Activated naive CD8-positive, alpha-beta T cell (primary cell): ENCODE measurements around the gene TAF6.
"Not testable (repeated sequence)": the region's sequence is repeated elsewhere in the genome, so short reads cannot be mapped to it uniquely, and the experiment has no call there.

Source experiments
- H3K27ac Mint-ChIP-seq: one replicate; pipeline ENCODE4 v1.8.0; 2021; ENCODE audit warnings: mixed read lengths
- H3K27me3 Mint-ChIP-seq: one replicate; pipeline ENCODE4 v1.8.0; 2021; ENCODE audit warnings: mixed read lengths
- H3K36me3 Mint-ChIP-seq: one replicate; pipeline ENCODE4 v1.8.0; 2021; ENCODE audit warnings: mixed read lengths
- H3K4me1 Mint-ChIP-seq: one replicate; pipeline ENCODE4 v1.8.0; 2021; ENCODE audit warnings: low read depth, mixed read lengths
- H3K4me3 Mint-ChIP-seq: one replicate; pipeline ENCODE4 v1.8.0; 2021; ENCODE audit warnings: mild to moderate bottlenecking, mixed read lengths
- H3K9me3 Mint-ChIP-seq: one replicate; pipeline ENCODE4 v1.8.0; 2021; ENCODE audit warnings: low read depth, mixed read lengths

TAF6 gene

DNA sequence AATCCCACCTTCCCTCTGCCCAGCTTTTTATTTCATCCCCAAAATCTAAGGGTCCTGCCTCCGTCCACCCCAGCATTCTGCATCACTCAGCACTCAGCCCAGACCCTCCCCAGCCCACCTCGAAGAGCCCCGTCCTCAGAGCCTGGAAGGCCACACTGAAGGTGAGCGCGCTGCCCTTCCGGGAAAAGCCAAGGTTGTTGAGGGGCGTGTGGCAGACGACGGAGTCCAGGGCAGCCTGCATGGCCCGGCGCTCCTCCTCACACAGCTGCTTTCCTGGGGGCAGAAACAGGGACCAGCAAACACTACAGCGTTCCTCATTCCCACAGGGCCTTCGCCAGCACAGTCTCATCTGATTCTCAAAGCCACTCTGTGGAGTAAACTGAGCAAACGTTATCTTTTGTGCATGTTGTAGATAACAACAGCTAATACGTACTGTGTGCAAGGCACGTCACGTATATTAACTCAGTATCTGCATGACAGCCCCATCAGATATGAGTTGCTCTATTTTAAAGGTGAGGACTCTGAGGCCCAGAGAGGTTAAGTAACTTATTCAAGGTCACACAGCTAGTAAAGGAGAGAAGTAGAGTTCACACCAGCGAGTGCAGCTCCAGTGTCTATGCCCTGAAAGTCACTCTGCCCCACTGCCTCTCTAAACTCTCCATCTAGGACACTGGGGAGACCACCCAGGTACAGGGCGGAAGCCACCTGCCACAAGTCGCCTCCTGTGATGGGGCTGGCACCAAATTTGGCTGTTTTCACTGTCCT is 36.6 kb upstream of the TAF6 start:
- peaks cover 53% of the 10 kb centered on the region for H3K4me1 Mint-ChIP-seq
- H3K4me3 Mint-ChIP-seq, result peak overlapping the region; percentile 51
- H3K27ac Mint-ChIP-seq, result peak overlapping the region; percentile 67

DNA sequence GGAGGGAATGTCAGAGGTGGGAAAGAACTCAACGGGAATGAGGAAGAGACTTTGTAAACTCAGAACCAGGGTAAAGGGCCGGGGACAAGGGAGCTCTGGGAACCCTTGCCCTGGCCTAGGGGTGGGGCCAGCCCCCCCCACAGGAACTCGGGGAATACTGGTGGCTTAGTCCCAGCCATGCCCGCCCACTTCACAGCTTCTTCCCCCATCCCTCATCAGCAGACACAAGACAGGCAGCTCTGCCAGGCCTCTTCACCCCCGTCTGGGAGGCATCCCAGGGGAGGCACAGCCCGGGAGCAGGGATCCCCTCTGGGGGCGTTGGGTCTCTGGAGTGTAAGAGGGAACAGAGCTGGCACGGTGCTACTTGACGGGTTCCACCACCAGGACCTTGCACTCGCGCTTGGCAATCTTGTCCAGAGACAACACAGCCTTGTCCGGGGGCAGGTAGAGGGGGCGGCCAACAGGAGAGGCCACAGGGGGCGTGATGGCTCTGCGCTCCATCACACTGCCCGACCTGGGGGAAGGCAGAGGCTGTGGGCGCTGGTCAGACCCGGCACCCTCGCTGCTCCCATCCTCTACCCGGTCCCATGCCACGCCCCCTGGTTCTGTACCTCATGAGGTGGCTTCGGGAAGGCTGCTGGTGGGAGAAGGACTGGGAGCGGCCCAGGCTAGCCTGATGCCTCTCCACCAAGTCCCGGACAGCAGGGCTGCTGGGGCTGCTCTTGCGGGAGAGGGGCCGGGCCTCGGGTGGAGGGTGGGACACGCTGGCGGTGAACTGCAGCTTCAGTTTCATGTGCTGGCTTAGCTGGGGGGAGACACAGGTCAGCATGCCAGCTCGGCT is 35.7 kb upstream of the TAF6 start:
- Mint-ChIP-seq H3K4me1 (peaks cover 59% of the 10 kb centered on the region), H3K36me3 (peaks cover 4% of the 10 kb centered on the region), H3K9me3 (no peaks in the 10 kb centered on the region), H3K4me3 (no peak overlapping the region), H3K27ac (no peak overlapping the region), H3K27me3 (no peaks in the 10 kb centered on the region)

More for the DNA sequence above, 36.6 kb upstream of the TAF6 start:
- Mint-ChIP-seq H3K27me3 (no peaks in the 10 kb centered on the region), H3K36me3 (no peaks in the 10 kb centered on the region), H3K9me3 (no peaks in the 10 kb centered on the region)

DNA sequence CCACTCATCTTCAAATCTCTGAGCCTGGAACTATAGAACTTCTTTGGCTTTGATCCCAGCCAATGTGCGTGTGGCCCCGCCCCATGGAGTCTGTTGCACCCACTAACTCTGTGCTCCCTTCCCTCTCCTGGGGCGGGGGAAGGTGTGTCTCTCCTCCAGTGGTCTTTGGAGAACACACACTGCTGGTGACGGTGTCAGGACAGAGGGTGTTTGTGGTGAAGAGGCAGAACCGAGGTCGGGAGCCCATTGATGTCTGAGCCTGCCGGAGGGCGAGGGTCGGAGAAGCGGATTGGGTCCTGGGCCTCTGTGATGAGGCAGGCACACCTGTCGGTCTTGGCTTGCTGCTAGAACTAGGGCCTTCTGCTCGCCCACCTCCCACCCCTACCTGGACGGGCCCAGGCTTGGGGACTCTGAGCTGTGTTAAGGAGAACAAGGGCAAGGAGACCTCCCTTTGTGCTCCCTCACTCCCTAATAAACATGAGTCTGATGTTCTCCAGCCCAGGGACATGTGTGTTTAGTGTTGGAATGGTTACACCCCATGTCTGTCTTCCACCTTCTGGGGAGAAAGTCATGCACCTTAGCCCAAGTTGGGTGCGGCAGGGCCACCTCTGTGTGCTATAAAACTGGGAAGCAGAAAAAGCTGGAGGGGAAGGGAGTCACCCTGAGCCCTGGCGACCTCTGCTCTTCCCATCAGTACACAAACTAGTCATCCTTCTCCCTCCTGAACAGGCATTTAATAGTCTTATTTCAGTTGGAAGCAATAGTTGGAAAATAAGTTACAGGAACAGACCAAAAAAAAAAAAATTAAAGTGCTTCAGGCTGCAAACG is 34.8 kb upstream of the TAF6 start:
- Mint-ChIP-seq H3K4me3 (no peak overlapping the region), H3K9me3 (no peaks in the 10 kb centered on the region), H3K36me3 (peaks cover 4% of the 10 kb centered on the region), H3K27me3 (no peaks in the 10 kb centered on the region), H3K27ac (peak overlapping the region; percentile 66), H3K4me1 (peaks cover 58% of the 10 kb centered on the region)

DNA sequence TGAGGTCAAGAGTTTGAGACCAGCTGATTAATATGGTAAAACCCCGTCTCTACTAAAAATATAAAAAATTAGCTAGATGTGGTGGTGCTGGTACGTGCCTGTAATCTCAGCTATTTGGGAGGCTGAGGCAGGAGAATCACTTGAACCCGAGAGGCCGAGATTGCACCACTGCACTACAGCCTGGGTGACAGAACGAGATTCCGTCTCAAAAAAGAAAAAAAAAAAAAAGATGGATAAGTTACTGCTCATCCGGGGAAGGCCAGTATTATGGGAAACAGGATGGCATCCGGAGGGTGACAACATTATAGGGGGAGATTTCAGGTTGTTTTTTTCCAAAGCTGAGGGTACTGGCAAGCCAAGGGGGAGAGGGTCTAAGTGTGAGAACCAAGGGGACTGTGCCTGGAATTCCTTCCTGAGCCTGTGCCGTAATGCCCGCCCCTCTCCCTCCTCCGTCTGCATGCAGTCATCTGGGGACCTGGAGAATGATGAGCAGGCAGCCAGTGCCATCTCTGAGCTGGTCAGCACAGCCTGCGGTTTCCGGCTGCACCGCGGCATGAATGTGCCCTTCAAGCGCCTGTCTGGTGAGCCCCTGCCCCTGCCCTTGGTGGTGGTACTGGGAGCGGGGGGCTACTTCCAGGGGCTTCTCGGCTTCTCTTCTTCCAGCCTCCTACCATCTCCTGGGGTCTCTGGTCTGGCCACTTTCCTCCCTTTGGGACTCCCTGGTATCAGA is 33.9 kb upstream of the TAF6 start:
- peak overlapping the region; percentile 10 for H3K4me3 Mint-ChIP-seq
- H3K27me3 Mint-ChIP-seq, result no peaks in the 10 kb centered on the region
- peak overlapping the region; percentile 66 for H3K27ac Mint-ChIP-seq
- peaks cover 64% of the 10 kb centered on the region for H3K4me1 Mint-ChIP-seq
- H3K36me3 Mint-ChIP-seq, result peaks cover 4% of the 10 kb centered on the region
- H3K9me3 Mint-ChIP-seq, result no peaks in the 10 kb centered on the region

DNA sequence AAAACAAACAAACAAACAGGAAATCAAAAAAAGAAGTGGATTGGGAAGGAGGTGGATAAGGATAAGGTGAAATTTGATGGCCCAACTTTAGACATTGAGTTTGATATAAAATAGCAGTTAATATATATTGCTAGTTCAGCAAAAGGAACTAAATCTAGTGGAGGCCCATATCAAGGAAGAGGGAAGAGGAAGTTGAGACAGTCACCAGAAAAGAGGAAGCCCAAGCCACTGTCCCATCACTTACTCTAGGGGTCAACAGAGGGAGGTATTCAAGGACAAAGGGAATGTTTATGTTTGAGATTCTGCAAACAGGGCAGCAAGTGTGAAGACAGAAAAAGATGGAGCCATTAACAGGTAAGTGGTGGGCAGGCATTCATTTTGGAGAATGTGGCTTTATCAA is 33.2 kb upstream of the TAF6 start:
- H3K27me3 Mint-ChIP-seq, result no peaks in the 10 kb centered on the region
- peaks cover 4% of the 10 kb centered on the region for H3K36me3 Mint-ChIP-seq
- H3K9me3 Mint-ChIP-seq, result no peaks in the 10 kb centered on the region
- H3K4me1 Mint-ChIP-seq, result peaks cover 61% of the 10 kb centered on the region
- peak overlapping the region; percentile 66 for H3K27ac Mint-ChIP-seq
- no peak overlapping the region for H3K4me3 Mint-ChIP-seq

DNA sequence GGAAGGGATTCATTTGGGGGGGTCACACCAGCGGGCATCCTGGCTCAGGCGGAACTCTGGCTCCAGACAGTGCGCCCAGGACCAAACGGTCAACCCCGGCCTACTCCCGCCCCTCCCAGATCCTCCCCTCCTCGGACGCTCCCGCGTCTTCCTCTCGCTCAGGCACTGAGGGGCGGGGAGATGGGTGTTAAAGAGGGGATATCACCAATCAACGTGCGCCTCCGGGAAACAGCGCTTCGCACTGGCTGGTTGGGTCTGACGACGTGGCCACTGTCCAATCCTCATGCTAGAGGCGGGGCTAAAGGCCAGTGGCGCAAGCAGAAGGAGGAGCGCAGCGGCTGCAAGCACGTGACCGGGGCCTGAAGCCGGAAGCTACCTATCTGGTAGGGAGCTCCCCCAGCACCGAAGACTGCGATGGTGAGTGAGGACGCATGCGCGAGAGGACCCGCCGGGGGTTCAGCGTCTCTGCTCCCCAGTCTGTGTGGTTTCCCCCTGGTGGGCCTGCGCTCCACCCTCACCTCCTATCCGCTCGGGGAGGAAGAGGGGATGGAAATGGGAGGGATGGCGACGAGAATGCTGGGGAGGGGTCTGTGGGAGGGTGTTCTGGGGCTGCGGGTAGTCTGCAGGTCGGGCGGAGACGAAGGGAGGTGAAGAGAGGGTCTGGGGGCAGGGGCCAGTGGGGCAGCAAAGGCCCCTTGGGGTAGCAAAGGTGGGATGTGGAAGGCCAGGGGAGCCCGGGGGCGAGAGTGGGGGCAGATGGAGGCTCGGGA is 29.6 kb upstream of the TAF6 start, which contains the start of gene LAMTOR4:
LAMTOR4 (plus strand) TSS at position 360 of the 770 bp plus-strand sequence; CDS start at position 415, 55 bp downstream.
- Mint-ChIP-seq H3K27ac (peak within 1 kb of the TSS; percentile 92), H3K4me1 (peaks cover 36% of the 10 kb centered on the region)

DNA sequence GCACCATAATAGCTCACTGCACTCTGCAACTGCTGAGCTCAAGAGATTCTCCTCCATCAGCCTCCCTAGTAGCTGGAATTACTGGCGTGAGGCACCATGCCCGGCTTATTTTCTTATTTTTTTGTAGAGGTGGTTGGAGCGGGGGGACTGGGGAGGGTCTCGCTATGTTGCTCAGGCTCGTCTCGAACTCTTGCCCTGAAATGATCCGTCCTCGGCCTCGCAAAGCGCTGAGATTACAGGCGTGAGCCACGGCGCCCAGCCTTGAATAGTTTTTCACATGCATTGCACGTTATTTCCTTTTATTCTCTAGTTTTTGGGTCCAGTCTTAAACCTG is 29.0 kb upstream of the TAF6 start:
- H3K27ac Mint-ChIP-seq, result peak overlapping the region; percentile 92
- peak overlapping the region; percentile 95 for H3K4me3 Mint-ChIP-seq
- H3K9me3 Mint-ChIP-seq, result no peaks in the 10 kb centered on the region
- H3K27me3 Mint-ChIP-seq, result no peaks in the 10 kb centered on the region
- peaks cover 33% of the 10 kb centered on the region for H3K4me1 Mint-ChIP-seq
- peaks cover 4% of the 10 kb centered on the region for H3K36me3 Mint-ChIP-seq

More for the DNA sequence above, 29.6 kb upstream of the TAF6 start, which contains the start of gene LAMTOR4:
- Mint-ChIP-seq H3K4me3 (peak within 1 kb of the TSS; percentile 95), H3K9me3 (no peaks in the 10 kb centered on the region), H3K36me3 (peaks cover 4% of the 10 kb centered on the region), H3K27me3 (no peaks in the 10 kb centered on the region)

DNA sequence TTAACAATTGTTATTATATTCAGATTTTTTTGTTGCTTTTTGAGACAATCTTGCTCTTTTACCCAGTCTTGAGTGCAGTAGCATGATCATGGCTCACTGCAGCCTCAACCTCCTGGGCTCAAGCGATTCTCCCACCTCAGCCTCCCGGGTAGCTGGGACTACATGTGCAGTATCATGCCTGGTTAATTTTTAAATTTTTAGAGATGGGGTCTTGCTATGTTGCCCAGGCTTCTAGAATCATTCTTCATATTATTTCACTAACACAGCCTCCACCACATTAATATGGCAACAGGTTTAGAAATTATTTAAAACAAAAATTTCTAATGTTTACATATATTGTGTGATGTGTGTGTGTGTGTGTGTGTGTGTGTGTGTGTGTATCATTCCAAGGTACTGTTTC is 28.1 kb upstream of the TAF6 start:
- Mint-ChIP-seq H3K9me3 (no peaks in the 10 kb centered on the region), H3K36me3 (peaks cover 4% of the 10 kb centered on the region), H3K4me1 (peaks cover 29% of the 10 kb centered on the region), H3K4me3 (no peak overlapping the region), H3K27me3 (no peaks in the 10 kb centered on the region), H3K27ac (no peak overlapping the region)

DNA sequence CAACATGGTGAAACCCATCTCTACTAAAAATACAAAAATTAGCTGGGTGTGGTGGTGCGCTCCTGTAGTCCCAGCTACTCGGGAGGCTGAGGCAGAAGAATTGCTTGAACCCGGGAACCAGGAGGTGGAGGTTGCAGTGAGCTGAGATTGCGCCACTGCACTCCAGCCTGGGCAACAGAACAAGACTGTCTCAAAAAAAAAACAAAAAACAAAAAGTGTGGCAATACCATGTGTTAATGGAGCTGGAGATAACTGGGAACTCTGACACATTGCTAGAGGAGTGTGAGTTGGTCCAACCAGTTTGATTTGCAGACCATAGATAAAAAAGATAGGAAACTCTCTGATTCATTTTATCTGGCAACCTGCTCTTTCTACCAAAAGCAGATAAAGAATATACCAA is 27.2 kb upstream of the TAF6 start:
- peaks cover 21% of the 10 kb centered on the region for H3K4me1 Mint-ChIP-seq
- not testable (repeated sequence) for H3K4me3 Mint-ChIP-seq, H3K36me3 Mint-ChIP-seq, H3K27ac Mint-ChIP-seq, H3K27me3 Mint-ChIP-seq, H3K9me3 Mint-ChIP-seq

DNA sequence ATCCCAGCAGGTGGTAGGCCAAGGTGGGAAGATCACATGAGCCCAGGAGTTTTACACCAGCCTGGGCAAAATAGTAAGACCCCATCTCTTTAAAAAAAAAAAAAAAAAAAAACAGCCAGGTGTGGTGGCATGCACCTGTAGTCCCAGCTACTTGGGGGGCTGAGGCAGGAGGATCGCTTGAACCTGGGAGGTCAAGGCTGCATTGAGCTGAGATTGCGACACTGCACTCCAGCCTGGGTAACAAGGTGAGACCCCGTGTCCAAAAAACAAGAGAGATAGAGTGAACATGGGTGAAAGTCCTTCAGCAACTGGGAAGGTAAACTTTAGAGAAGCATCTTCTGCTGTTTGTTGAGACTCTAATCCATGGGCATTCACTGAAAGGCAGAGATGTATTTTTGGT is 23.3 kb upstream of the TAF6 start:
- Mint-ChIP-seq H3K4me1 (peaks cover 11% of the 10 kb centered on the region), H3K36me3 (peaks cover 2% of the 10 kb centered on the region)

DNA sequence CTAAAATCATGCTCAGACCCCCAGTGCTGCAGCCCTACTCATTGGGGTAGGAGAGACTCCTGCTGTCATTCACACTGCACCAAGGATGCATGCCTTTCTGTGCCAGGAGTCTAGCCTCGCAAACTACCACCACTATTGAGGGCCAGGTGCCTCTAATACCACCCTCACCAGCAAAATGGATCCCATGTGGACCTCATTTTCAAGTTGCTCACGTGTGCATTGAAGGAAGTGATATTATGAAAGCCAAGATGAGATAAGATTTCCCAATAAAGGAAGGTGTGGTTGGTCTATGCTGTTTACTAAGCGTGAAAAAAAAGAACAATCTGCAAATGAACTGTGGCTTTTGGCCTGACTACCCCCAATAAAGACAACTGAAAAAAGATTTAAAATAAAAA is 22.4 kb upstream of the TAF6 start:
- no peak overlapping the region for H3K27ac Mint-ChIP-seq
- H3K4me3 Mint-ChIP-seq, result no peak overlapping the region
- peaks cover 11% of the 10 kb centered on the region for H3K4me1 Mint-ChIP-seq

More for the DNA sequence above, 23.3 kb upstream of the TAF6 start:
- Mint-ChIP-seq H3K27me3 (no peaks in the 10 kb centered on the region), H3K9me3 (no peaks in the 10 kb centered on the region), H3K4me3 (no peak overlapping the region), H3K27ac (no peak overlapping the region)

DNA sequence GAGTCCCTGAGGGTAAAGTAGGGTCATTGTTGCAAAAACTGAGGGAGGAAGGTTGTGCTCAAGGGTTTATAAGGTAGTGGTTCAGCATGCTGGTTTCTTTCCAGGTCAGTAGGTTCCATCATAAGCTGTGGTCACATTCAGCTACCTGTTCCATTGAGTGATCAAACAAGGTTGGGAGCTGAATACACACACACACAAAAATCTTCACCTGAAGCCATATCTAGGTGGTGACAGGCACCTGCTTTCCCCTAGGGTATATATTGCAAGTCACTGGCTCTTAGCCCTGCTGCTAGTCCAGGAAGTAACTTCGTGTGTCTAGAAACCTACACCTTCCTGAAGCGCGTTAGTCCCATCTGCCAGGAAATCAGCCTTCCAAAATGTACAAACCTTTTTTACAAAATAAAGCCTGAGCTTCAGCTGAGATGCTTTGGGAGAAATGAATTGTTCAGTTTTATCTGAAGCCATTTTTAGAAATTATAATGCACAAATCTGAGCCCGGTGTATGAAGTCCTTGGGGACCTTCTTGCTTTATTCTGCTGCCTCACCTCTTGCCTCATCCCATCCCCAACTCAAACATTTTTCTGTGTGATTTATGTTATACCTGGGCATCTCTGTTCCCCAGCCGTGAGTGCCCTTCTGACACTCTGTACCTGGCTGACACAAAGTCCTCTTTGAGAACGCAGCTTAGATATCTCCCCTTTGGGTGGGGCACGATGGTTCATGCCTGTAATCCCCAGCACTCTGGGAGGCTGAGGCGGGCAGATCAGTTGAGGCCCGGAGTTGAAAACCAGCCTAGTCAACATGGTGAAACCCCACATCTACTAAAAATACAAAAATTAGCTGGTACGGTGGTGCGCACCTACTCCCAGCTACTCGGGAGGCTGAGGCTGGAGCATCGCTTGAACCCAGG is 18.9 kb upstream of the TAF6 start:
- H3K36me3 Mint-ChIP-seq, result peaks cover 2% of the 10 kb centered on the region
- no peak overlapping the region for H3K4me3 Mint-ChIP-seq
- H3K4me1 Mint-ChIP-seq, result peaks cover 11% of the 10 kb centered on the region
- no peaks in the 10 kb centered on the region for H3K9me3 Mint-ChIP-seq
- no peaks in the 10 kb centered on the region for H3K27me3 Mint-ChIP-seq
- H3K27ac Mint-ChIP-seq, result peak overlapping the region; percentile 76

More for the DNA sequence above, 22.4 kb upstream of the TAF6 start:
- H3K36me3 Mint-ChIP-seq, result peaks cover 2% of the 10 kb centered on the region
- no peaks in the 10 kb centered on the region for H3K27me3 Mint-ChIP-seq
- no peaks in the 10 kb centered on the region for H3K9me3 Mint-ChIP-seq

DNA sequence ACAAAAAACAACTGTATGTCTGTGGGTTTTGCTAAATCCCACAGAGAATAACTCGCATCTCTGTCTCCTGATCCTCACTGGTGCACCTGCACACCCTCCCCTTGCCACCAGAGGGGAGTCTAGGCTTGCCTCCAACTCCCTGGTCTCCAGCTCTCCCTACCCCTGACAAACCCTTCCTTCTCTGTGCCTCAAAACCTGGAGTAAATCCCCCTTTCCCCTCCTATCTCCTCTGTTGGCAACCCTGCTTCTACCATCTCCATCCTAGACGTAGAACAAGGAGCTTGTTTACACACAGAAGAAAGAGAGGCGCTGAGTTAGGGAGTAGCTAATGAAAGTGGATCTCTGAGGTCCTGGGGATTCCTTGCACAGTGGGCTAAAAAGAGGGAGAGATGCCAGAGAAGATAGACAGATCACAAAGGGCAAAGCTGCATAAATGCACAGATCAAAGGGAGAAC is 13.6 kb upstream of the TAF6 start:
- Mint-ChIP-seq H3K4me1 (peaks cover 19% of the 10 kb centered on the region), H3K27me3 (no peaks in the 10 kb centered on the region), H3K27ac (no peak overlapping the region), H3K9me3 (no peaks in the 10 kb centered on the region), H3K4me3 (no peak overlapping the region), H3K36me3 (no peaks in the 10 kb centered on the region)
